GM23248 (cell line): ENCODE results near the gene ARAP3. TPM values are rescaled to one million over a fixed set of nuclear protein-coding genes. Genes with fewer than 3 reads are reported as not detected.

Experiments used
- DNase-seq: peaks from one replicate; pipeline ENCODE4 v3.0.0-alpha.2; 2015
- H2AFZ ChIP-seq: fragments of 200-600 bp; sonication (generic); 2 replicates; pipeline ENCODE4 v1.6.1; 2016; ENCODE audit warnings: antibody characterized with exemption
- H3F3A ChIP-seq: fragments of 200-600 bp; sonication (generic); 2 replicates; pipeline ENCODE4 v1.6.1; 2016; ENCODE audit warnings: mild to moderate bottlenecking, antibody characterized with exemption, mixed run types; ENCODE audit not compliant: insufficient read depth
- H3K27ac ChIP-seq: fragments of 200-600 bp; sonication (generic); 2 replicates; pipeline ENCODE4 v1.5.1; 2016; ENCODE audit warnings: mild to moderate bottlenecking
- H3K27me3 ChIP-seq: fragments of 200-600 bp; sonication (generic); replicated peaks from 2 replicates; pipeline ENCODE4 v1.6.1; 2016; ENCODE audit warnings: mild to moderate bottlenecking; ENCODE audit not compliant: insufficient read depth
- H3K36me3 ChIP-seq: fragments of 200-600 bp; sonication (generic); 2 replicates; pipeline ENCODE4 v1.6.1; 2016; ENCODE audit warnings: low read depth, mild to moderate bottlenecking
- H3K4me1 ChIP-seq: fragments of 200-600 bp; sonication (generic); 2 replicates; pipeline ENCODE4 v1.6.1; 2016; ENCODE audit warnings: mild to moderate bottlenecking; ENCODE audit not compliant: insufficient read depth
- H3K4me2 ChIP-seq: fragments of 200-600 bp; sonication (generic); one replicate; pipeline ENCODE4 v1.6.1; 2016; ENCODE audit warnings: mild to moderate bottlenecking; ENCODE audit not compliant: unreplicated experiment
- H3K4me3 ChIP-seq: fragments of 200-600 bp; sonication (generic); 2 replicates; pipeline ENCODE4 v1.5.1; 2016; ENCODE audit warnings: mild to moderate bottlenecking
- H3K79me2 ChIP-seq: fragments of 200-600 bp; sonication (generic); 2 replicates; pipeline ENCODE4 v1.6.1; 2016; ENCODE audit warnings: mild to moderate bottlenecking; ENCODE audit not compliant: insufficient read depth
- H3K9ac ChIP-seq: fragments of 200-600 bp; sonication (generic); 2 replicates; pipeline ENCODE4 v1.6.1; 2016; ENCODE audit warnings: mild to moderate bottlenecking
- H3K9me2 ChIP-seq: fragments of 200-600 bp; sonication (generic); 2 replicates; pipeline ENCODE4 v1.6.1; 2016; ENCODE audit warnings: mixed run types, mild to moderate bottlenecking, moderate library complexity; ENCODE audit not compliant: insufficient read depth
- H3K9me3 ChIP-seq: fragments of 200-600 bp; sonication (generic); one replicate; pipeline ENCODE4 v1.6.1; 2017; ENCODE audit warnings: low read depth
- H4K20me1 ChIP-seq: fragments of 200-600 bp; sonication (generic); 2 replicates; pipeline ENCODE4 v1.6.0; 2016; ENCODE audit not compliant: insufficient read depth
- EZH2 ChIP-seq: fragments of 200-600 bp; sonication (generic); IDR thresholded peaks from 2 replicates; pipeline ENCODE4 v1.6.1; 2018; ENCODE audit warnings: antibody characterized with exemption, mild to moderate bottlenecking; ENCODE audit not compliant: insufficient read depth, poor library complexity, severe bottlenecking
- EZH2phosphoT487 ChIP-seq: fragments of 200-600 bp; sonication (generic); IDR thresholded peaks from 2 replicates; pipeline ENCODE4 v1.6.1; 2018; ENCODE audit warnings: antibody characterized with exemption, moderate library complexity, mild to moderate bottlenecking, low read depth; ENCODE audit not compliant: insufficient read depth
- WGBS, 2 experiments: methylation state at CpG; one replicate each; pipeline ENCODE4 v1.1.6; 2015 to 2017; ENCODE audit warnings: low lambda C conversion rate in 2 of 2, low coverage in 1 of 2; ENCODE audit errors: missing lambda C conversion rate in 2 of 2; 5-methylcytosine and 5-hydroxymethylcytosine counted together
- in situ Hi-C: fragments of 300-500 bp; cut with MboI; formaldehyde crosslinking; loops from 2 replicates; pipeline ENCODE4 v1.15.0; 2020
- polyA plus RNA-seq: library from polyadenylated mRNA; unstranded; fragments of >200 nt; fragmentation: Nextera tagmentation; extraction: Ambion mirVana; gene quantifications from 2 replicates; pipeline ENCODE4 v1.2.1, GENCODE V29; 2016
- total RNA-seq: library from RNA; depleted of rRNA; stranded (reverse); fragments of >200 nt; shearing (Covaris generic); gene quantifications from 2 replicates; pipeline ENCODE4 v1.2.3, GENCODE V29; 2014

ARAP3 gene
- total and polyA plus RNA-seq, 2 experiments from 2014 or later = 2.2 TPM

DNA sequence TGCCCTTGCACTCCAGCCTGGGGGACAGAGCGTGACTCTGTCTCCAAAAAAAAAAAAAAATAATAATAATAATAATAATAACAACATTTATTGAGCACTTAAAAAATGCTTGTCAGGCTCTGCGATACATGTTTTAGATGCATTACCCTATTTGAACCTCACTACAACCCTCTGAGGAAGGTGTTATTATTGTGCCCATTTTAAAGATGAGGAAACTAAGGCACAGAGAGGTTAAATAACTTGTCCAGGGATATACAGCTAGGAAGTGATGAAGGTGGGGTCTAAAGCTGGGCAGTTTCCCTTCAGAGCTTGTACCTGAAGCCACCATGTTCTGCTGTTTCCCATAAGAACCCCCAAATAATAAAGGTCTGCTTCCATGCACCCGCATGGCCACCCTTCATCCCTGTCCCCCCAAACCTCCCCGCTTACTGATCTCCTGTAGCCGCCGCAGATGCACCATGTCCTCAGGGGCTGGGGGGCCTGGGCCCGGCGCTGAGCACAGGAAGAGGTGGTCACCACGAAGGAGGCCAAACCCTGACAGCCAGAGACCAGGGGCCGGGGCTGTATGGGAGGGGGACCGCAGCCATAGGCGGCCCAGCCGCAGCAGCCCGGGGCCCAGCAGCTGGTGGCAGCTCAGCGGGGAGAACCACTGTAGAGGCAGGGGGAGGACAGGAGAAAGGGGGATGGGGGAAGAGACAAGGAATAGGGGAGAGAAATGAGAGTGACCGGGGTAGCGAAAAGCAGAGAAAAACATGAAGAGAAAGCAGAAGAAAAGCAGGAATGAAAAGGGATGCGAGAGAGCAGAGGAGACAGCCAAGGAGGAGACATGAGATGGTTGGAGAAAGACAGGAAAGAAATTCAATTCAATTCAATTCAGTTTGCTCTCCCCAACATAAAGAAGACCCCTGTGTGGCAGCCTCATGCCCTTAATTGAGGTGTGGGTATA lies 15.8 kb downstream of the ARAP3 start:
- TF ChIP-seq EZH2 (no peak), EZH2phosphoT487 (no peak)
- WGBS, 2 experiments = 84 to 96% methylated on average over 14 to 18 of the region's 18 CpGs
- in situ Hi-C loops = no loop called here
- Histone ChIP-seq H4K20me1 (no peaks in the 10 kb centered on the region), H2AFZ (no peak overlapping the region), H3K27ac (no peak overlapping the region), H3K4me1 (peaks cover 13% of the 10 kb centered on the region; the same call in 1 of the 2 replicates), H3K4me3 (no peak overlapping the region), H3K4me2 (no peak overlapping the region), H3K79me2 (no peaks in the 10 kb centered on the region), H3K27me3 (no peaks in the 10 kb centered on the region), H3K9me3 (no peaks in the 10 kb centered on the region), H3F3A (peaks cover 10% of the 10 kb centered on the region; the same call in 1 of the 2 replicates), H3K9ac (no peak overlapping the region), H3K9me2 (no peaks in the 10 kb centered on the region), H3K36me3 (no peaks in the 10 kb centered on the region)
- DNase-seq = no peak

GRCh38 chr5:141664733-141665461 lies 17.1 kb downstream of the ARAP3 start:
- no peaks in the 10 kb centered on the region for H3K79me2 ChIP-seq
- H2AFZ ChIP-seq = no peak overlapping the region
- H3K4me1 ChIP-seq = peaks cover 13% of the 10 kb centered on the region; the same call in 1 of the 2 replicates
- TF ChIP-seq EZH2phosphoT487 (no peak), EZH2 (no peak)
- H3K9me3 ChIP-seq = no peaks in the 10 kb centered on the region
- peaks cover 10% of the 10 kb centered on the region; the same call in 1 of the 2 replicates for H3F3A ChIP-seq
- peak; percentile 69 for DNase-seq
- H3K27me3 ChIP-seq = no peaks in the 10 kb centered on the region
- no peak overlapping the region for H3K4me3 ChIP-seq
- H4K20me1 ChIP-seq = no peaks in the 10 kb centered on the region
- H3K36me3 ChIP-seq = no peaks in the 10 kb centered on the region
- H3K27ac ChIP-seq = no peak overlapping the region
- in situ Hi-C loops = no loop called here
- H3K9ac ChIP-seq = no peak overlapping the region
- WGBS, 2 experiments = 22% methylated on average over 10 to 13 of the region's 13 CpGs
- H3K4me2 ChIP-seq = no peak overlapping the region
- H3K9me2 ChIP-seq = no peaks in the 10 kb centered on the region

GRCh38 chr5:141663506-141663905 lies 18.5 kb downstream of the ARAP3 start:
- no peak overlapping the region for H3K4me2 ChIP-seq
- peaks cover 8% of the 10 kb centered on the region for H3F3A ChIP-seq
- no peak overlapping the region for H3K27ac ChIP-seq
- no peaks in the 10 kb centered on the region for H3K9me2 ChIP-seq
- no peaks in the 10 kb centered on the region for H3K36me3 ChIP-seq
- no peaks in the 10 kb centered on the region for H3K27me3 ChIP-seq
- no peak for DNase-seq
- H3K4me1 ChIP-seq = 0 out of 2 replicates have a peak, but pooled peaks cover 1% of the 10 kb centered on the region
- H3K79me2 ChIP-seq = no peaks in the 10 kb centered on the region
- no peak for TF ChIP-seq EZH2
- TF ChIP-seq EZH2phosphoT487 = no peak
- WGBS, 2 experiments = 90 to 94% methylated on average over 8 of the region's 8 CpGs
- no peak overlapping the region for H3K9ac ChIP-seq
- no peaks in the 10 kb centered on the region for H4K20me1 ChIP-seq
- in situ Hi-C loops = no loop called here
- H2AFZ ChIP-seq = no peak overlapping the region
- no peaks in the 10 kb centered on the region for H3K9me3 ChIP-seq
- H3K4me3 ChIP-seq = no peak overlapping the region

DNA sequence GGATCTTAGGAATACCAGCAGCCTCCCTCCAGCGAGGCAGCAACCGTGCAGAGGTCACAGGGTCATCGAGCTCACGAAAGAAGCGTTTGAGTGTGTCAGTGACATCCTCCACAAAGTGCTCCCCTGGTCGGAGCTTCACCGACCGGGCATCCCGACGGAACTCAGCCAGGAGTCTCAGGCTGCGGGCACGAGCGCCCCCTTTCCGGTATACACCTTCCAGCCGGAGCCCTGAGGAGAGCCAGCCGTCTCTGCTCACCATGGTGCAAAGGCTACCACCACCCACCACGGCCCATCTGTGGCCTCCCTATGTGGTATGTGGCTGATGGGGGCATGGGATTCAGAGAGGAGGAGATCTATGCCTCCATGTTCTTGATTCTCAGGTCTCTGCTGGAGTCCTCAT lies 20.0 kb downstream of the ARAP3 start:
- H3K4me3 ChIP-seq = no peak overlapping the region
- in situ Hi-C loops = no loop called here
- H3K27ac ChIP-seq = no peak overlapping the region
- TF ChIP-seq EZH2 (no peak), EZH2phosphoT487 (no peak)
- H3K36me3 ChIP-seq = no peaks in the 10 kb centered on the region
- peaks cover 10% of the 10 kb centered on the region for H3F3A ChIP-seq
- no peak overlapping the region for H3K9ac ChIP-seq
- H4K20me1 ChIP-seq = no peaks in the 10 kb centered on the region
- H3K4me2 ChIP-seq = no peak overlapping the region
- no peak overlapping the region for H2AFZ ChIP-seq
- H3K9me3 ChIP-seq = no peaks in the 10 kb centered on the region
- H3K27me3 ChIP-seq = no peaks in the 10 kb centered on the region
- H3K4me1 ChIP-seq = 0 out of 2 replicates have a peak, but pooled peaks cover 6% of the 10 kb centered on the region
- no peak for DNase-seq
- H3K79me2 ChIP-seq = no peaks in the 10 kb centered on the region
- no peaks in the 10 kb centered on the region for H3K9me2 ChIP-seq
- 81% methylated on average over 17 of the region's 17 CpGs for WGBS, 2 experiments
